ENCODE data around the gene RAC3. TPM values are rescaled to one million over a fixed set of nuclear protein-coding genes. Genes with fewer than 3 reads are reported as not detected.

RAC3 gene
- total and polyA plus RNA-seq, 9 of the 15 experiments (the other 6 are each of a cell fraction or from before 2014, with no cell fraction given) = 0.23 to 292 (median 118) TPM

- in situ Hi-C loops (cut with MboI) = no loop called here
- no peak overlapping the region for H3K27ac ChIP-seq (ENCODE audit: extremely low read depth, low read depth, low read length)
- DNase-seq (ENCODE audit: extremely low read depth in 1 of 4, low spot score in 3 of 4) (peak in 1 of 4 experiments; percentile 7), FAIRE-seq (no peak), ATAC-seq (no peak)
- no peak overlapping the region for H3K4me3 ChIP-seq
- no peaks in the 10 kb centered on the region for H3K9me3 ChIP-seq (replicated peaks; ENCODE audit: control insufficient read depth, insufficient read depth, low read depth, low read length)
- POLR2A ChIA-PET = interaction anchor here (0.6 to 2.5 kb wide), 11 partner anchors 9 to 275 kb away, joined by 3 to 11 read pairs (median 4); partner anchors contain the start of gene DCXR
- no peaks in the 10 kb centered on the region for H3K9me1 ChIP-seq (ENCODE audit: control insufficient read depth, insufficient read depth, low read length)
- 88% methylated on average over 13 of the region's 19 CpGs for whole genome bisulfite sequencing (ENCODE audit: insufficient coverage, low coverage, missing lambda C conversion rate)
- H3K9ac ChIP-seq (ENCODE audit: insufficient read depth in 1 of 2, low read depth in 2 of 2, low read length in 2 of 2) = no peak overlapping the region
- H3K4me2 ChIP-seq (ENCODE audit: insufficient read depth, low read length) = no peak overlapping the region
- H4K20me1 ChIP-seq (replicated peaks; ENCODE audit: control insufficient read depth, insufficient read depth, low read length) = peaks cover 7% of the 10 kb centered on the region
- peaks cover 98% of the 10 kb centered on the region; the same call in 2 of the 3 replicates for H3K36me3 ChIP-seq (ENCODE audit: control insufficient read depth, insufficient read depth, low read length)
- H3K79me2 ChIP-seq (ENCODE audit: control insufficient read depth, insufficient read depth, low read length) = peaks cover 13% of the 10 kb centered on the region
- H3K27me3 ChIP-seq (ENCODE audit: control insufficient read depth in 2 of 2, insufficient read depth in 2 of 2, low read length in 2 of 2) = no peaks in the 10 kb centered on the region
- CTCF ChIA-PET (ENCODE audit: low intra/inter-chr PET ratio) = no interaction called here
- H3K4me1 ChIP-seq (replicated peaks in 1 of 2; ENCODE audit: control insufficient read depth in 2 of 2, insufficient read depth in 2 of 2, low read length in 2 of 2) = peaks cover 1 to 90% of the 10 kb centered on the region in 2 experiments; a peak in 3 of 5 replicates
- intact Hi-C loops (cut with micrococcal nuclease) = no loop called here
- H2AFZ ChIP-seq (ENCODE audit: low read depth, low read length) = no peak overlapping the region
- no TSS peak for BruUV-seq (replicated peaks)
- TF ChIP-seq ZBTB11 (CRISPR knock-in tag; IDR thresholded peaks at IDR 0.05) = 0 out of 6 replicates have a peak, but pooled peaks of 1 of the 3 experiments have one; percentile 10
- TF ChIP-seq RNF2 (IDR thresholded peaks at IDR 0.05) = no peak
- TF ChIP-seq ZBTB9 (CRISPR knock-in tag; IDR thresholded peaks at IDR 0.05) = no peak
- TF ChIP-seq ZZZ3 (IDR thresholded peaks at IDR 0.05) = no peak
- TF ChIP-seq TCF3 (CRISPR knock-in tag; IDR thresholded peaks at IDR 0.05) = no peak
- no peak for TF ChIP-seq CAMTA2 (CRISPR knock-in tag; conservative IDR thresholded peaks at IDR 0.05)
- no peak for TF ChIP-seq TBL1XR1 (IDR thresholded peaks at IDR 0.05; ENCODE audit: low read length in 2 of 2)
- TF ChIP-seq ZNF766 (CRISPR knock-in tag; conservative IDR thresholded peaks at IDR 0.05) = no peak
- peak; percentile 55 for TF ChIP-seq POLR2G (IDR thresholded peaks at IDR 0.05; ENCODE audit: low read depth, low read length)
- no peak for TF ChIP-seq RBM34 (IDR thresholded peaks at IDR 0.05; ENCODE audit: borderline replicate concordance, insufficient read depth, low read length)
- TF ChIP-seq SUPT5H (IDR thresholded peaks at IDR 0.05) = 0 out of 2 replicates have a peak, but pooled peaks have one; percentile 0
- TF ChIP-seq ZNF384 (IDR thresholded peaks at IDR 0.05; ENCODE audit: low read depth, low read length) = no peak
- no peak for TF ChIP-seq PCBP1 (IDR thresholded peaks at IDR 0.05; ENCODE audit: low read depth, low read length, poor library complexity, severe bottlenecking)
- no peak for TF ChIP-seq CBX2 (IDR thresholded peaks at IDR 0.05; ENCODE audit: insufficient read depth, low read length, poor library complexity, severe bottlenecking)
- peak; percentile 14; the same call in 1 of the 2 replicates for TF ChIP-seq POLR2A (conservative IDR thresholded peaks at IDR 0.05)
Measured at GRCh38 chr17:82059272-82060000, 28.0 kb downstream of the RAC3 start.

All from K562 (cell line).